Forelimb muscle (tissue), 1 donor: ENCODE measurements around the gene ABHD12B. TPM values are rescaled to one million over a fixed set of nuclear protein-coding genes. Genes with fewer than 3 reads are reported as not detected.
"Not testable (repeated sequence)": the region's sequence is repeated elsewhere in the genome, so short reads cannot be mapped to it uniquely, and the experiment has no call there.

Experiments
- DNase-seq: peaks from one replicate; pipeline ENCODE4 v3.0.0-alpha.2; 2013; ENCODE audit warnings: low read depth
- polyA plus RNA-seq: library from polyadenylated mRNA; unstranded; fragments of 120-200 nt; gene quantifications from one replicate; pipeline ENCODE4 v1.2.1, GENCODE V29; 2013; ENCODE audit not compliant: insufficient read length

Gene ABHD12B
- polyA plus RNA-seq, 1 donor: 1.1 TPM

DNA sequence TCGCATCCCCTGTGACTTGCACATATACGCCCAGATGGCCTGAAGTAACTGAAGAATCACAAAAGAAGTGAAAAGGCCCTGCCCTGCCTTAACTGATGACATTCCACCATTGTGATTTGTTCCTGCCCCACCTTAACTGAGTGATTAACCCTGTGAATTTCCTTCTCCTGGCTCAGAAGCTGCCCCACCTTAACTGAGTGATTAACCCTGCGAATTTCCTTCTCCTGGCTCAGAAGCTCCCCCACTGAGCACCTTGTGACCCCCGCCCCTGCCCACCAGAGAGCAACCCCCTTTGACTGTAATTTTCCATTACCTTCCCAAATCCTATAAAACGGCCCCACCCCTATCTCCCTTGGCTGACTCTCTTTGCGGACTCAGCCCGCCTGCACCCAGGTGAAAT lies 24.6 kb downstream of the ABHD12B start:
- not testable (repeated sequence) for DNase-seq

DNA sequence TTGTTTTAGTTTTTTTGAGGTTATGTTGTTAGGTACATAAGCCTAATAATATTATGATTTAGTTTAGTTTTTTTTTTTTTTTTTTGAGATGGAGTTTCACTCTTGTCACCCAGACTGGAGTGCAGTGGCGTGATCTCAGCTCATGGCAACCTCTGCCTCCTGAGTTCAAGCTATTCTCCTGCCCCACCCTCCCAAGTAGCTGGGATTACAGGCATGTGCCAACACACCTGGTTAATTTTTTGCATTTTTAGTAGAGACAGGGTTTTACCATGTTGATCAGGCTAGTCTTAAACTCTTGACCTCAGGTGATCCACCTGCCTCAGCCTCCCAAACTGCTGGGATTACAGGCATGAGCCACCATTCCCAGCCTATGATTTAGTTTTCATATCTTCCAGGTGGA lies 25.2 kb downstream of the ABHD12B start:
- not testable (repeated sequence) for DNase-seq

DNA sequence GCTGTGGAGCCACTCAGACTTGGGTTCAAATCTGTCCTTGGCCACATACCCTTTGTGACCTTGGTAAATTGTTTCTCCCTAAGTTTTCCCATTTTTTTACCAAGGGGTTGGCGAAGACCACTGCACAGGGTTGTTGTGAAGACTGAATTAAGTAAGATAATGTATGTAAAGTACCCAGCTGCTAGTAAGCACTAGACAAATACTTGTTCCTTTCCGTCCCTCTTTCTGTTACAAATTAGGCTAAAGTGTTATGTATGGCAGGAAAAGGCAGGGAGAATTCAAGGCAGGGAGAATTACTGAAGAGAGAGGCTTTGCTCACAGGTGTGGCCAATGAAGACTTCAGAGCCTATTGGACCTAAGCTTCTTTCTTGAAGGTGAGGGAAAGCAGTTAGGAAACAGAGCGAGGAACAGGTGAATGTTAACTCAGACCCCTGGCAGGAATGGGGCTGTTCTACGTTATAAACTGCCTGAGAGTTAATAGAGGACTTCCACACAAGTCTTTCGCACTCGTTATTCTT lies 25.9 kb downstream of the ABHD12B start:
- DNase-seq: no peak

DNA sequence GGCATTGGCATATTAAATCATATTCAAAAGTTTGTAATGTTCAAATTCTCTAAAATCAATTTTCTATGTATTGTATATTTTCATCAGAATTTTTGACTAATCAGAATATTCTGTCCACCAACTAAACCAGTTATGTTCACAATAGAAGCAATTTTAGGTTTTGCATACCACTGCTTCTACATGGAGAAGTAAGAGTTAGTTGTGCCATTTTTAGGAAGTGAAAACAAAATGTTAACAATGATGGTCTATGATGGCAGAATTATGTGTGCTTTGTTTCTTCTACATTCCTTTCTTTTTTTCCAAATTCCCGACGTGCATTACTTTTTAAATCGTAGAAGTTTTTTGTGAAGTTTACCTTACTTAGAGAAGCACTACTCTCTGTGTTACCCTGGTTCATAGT lies 29.5 kb downstream of the ABHD12B start:
- DNase-seq: no peak

DNA sequence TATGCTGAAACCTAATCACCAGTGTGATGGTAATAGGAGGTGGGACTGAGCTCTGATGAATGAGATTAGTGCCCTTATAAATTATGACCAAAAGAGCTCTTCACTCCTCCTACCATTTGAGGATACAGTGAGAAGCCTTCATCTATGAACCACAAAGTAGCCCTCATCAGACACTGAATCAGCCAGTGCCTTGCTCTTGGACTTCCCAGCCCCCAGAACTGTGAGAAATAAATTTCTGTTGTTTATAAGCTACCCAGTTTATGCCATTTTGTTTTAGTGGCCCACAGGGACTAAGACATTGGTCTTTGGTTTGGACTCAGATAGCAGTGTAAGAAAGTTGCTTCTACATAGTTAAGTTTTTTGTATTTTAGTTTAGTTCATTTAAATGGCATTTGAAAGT lies 32.9 kb downstream of the ABHD12B start:
- DNase-seq: no peak

DNA sequence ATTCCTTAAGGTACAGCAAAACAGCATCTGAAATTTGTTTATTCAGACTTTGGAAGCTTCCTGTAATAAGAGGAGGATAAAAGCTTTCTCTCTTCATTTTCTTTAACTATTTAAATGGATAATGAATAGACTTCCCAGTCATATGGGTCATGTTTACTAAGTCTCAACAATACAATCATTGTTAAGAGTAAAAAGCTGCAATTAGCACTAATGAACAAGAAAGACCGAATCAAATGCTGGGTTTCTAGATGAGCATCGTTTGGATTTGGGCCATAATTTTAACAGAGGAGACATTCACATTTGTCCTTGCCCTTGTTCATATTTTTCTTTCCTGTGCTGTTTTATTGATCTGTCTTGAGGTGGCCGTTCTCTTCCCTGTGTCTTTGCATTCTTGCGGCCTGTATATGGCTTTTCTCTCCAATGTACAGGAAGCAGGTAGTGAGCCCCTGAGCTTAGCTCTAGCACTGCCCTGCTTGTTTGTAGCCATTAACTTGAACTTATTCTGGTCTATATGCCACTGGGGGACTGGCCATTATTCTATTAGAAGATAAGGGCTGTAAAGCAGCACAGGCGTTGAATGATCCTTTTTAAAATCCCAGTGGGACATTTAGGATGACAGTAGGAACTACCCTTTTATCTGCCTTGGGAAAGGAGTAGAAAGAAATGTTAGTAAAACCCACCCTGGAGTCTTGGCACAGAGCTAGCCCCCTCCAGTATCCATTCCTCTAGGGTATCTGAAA lies 34.6 kb downstream of the ABHD12B start:
- no peak for DNase-seq

DNA sequence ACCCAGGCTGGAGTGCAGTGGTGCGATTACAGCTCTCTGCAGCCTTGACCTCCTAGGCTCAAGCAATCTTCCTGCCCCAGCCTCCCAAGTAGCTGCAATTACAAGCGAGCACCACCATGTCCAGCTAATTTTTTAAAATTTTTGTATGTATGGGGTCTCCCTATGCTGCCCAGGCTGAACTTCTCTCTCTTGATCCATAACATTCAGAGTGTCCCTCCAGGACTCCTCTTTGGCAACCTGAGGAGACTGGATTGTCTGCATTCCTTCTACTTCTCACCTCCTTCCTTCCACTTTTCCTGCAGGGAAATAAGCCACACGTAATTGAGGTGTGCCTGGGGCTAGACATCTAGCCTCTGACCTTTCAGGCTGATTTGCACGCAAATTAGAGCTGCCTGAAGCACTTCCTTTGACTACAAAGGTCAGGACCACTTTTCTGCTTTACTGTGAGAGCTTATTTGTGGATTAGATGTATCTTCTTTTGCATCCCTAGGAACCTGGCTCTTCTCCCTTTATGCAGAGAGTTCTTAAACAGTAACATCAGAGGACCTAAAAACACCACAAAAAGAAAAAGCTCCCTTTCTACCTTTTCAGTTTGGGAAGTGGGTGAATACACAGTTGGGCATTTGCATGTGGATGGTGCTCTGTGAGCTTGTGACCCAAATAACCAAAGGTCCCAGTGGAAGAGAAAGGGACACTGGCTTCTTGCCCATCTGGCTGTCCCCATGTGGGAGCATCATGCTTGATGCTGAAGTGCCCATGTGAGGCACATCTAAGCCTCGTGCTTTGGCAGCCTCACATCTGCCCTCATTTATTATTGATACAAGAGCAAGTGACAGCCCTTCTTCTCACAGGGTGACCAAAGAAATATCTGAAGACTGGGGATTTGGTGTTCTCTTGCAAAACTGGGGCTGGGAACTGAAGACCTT lies 38.9 kb downstream of the ABHD12B start:
- no peak for DNase-seq

DNA sequence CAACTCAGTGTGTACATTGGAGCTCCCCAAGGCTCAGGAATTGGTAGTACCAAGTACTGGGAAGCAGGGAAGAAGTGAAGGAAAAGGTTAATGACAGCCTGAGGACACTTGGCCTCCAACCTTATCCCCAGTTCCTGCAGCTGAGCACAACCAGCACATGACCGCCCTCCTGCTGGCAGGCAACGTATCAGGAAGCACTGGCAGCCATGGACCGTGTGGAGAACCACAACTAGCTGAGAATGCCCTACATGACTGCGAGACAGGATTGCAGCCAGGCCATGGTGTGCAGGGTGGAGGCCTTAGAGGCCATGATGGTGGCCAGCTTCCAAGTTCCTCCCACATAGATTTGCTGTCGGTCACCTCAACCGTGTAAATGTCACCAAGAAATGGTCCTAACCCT lies 45.6 kb downstream of the ABHD12B start:
- DNase-seq: no peak

DNA sequence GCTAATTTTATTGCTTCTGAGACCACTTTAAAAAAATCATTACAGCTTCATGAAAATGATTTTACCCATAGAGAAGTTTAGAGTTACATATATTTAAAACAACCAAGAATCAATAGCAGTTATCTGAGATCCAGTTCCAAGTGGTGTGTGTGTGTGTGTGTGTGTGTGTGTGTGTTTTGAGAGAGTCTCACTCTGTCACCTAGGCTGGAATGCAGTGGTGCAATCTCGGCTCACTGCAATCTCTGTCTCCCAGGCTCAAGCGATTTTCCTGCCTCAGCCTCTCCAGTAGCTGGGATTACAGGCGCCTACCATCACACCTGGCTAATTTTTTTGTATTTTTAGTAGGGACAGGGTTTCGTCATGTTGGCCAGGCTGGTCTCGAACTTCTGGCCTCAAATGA lies 47.7 kb downstream of the ABHD12B start:
- not testable (repeated sequence) for DNase-seq

DNA sequence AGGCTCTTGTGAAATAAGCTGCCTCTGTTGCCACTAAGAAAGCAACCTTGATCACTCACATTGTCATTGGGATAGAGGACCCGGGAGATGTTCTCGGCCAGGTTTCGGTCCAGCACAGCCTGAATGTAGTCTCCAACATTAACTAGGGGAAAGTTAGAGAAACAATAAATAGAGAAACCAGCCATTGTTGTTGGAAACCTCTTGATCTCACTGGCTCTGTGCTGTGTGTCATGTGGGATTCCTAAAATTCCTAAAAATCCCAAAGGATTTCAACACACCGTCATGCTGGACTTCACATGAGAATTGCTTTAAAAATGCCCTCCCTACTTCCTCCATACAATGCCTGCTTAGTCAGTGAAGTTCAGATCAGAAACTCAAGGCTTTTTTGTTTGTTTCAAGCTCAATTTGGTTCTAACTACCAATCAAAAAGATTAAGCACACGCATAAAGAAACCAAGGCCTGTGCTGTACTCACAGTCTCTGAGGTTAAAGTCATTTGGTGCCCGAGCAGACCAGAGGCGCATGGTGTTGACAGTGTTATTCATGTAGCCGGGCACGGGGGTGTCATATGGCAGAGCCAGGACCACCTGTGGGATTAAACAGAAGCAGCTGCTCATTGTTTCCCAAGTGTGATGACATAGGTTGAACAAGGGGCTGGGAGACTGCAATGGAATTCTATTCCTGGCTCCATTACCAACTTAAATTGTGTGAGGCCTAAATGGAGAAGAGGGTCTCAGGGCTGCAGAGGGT lies 48.8 kb downstream of the ABHD12B start:
- no peak for DNase-seq

DNA sequence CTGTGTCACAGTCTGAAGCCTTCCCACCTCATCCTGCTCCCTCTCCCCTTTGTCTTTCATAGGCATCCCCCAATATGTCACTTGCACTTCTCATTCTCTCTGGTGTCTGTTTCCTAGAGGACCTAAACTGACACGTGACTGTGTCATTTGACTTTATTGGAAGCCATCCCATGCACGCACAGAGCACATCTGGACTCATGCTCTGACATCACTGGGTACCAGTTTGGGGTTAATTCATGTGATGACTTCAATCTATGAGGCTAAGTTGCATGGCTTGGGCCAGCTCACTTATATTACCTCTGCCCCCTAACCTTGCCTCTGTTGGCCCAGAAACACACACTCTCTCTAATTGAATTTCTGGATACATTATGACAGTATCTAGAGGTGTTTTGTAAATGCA lies 51.0 kb downstream of the ABHD12B start:
- no peak for DNase-seq

DNA sequence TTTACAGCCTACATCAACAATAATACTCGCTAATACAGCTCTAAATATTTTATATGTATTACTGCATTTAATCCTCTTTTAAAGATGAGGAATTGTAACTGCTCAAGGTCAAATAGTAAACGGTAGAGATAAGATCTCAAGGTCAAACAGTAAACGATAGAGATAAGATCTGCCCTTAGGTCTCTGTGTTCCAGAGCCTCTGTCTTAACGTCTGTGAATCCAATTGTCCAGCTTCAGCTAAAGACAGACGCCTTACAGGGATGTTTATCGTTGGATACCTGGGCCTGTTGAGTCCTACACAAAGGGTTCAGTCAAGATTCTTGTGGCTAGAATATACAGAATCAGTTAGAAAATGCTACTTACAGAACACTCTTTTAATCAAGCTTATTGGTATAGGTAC lies 52.4 kb downstream of the ABHD12B start:
- DNase-seq: no peak

DNA sequence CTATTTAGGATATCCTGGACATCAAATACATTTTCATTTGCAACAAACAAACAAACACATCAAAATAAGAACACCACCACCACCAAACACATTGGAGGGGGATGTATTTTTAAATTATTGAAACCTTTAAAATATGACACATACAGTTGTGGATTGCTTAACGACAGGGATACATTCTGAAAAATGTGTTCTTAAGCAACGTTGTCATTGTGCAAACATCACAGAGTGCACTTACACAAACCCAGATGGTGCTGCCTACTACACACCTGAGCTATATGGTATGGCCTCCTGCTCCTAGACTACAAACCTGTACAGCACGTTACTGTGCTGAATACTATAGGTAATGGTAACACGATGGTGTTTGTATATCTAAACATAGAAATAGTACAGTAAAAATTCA lies 53.0 kb downstream of the ABHD12B start:
- no peak for DNase-seq

DNA sequence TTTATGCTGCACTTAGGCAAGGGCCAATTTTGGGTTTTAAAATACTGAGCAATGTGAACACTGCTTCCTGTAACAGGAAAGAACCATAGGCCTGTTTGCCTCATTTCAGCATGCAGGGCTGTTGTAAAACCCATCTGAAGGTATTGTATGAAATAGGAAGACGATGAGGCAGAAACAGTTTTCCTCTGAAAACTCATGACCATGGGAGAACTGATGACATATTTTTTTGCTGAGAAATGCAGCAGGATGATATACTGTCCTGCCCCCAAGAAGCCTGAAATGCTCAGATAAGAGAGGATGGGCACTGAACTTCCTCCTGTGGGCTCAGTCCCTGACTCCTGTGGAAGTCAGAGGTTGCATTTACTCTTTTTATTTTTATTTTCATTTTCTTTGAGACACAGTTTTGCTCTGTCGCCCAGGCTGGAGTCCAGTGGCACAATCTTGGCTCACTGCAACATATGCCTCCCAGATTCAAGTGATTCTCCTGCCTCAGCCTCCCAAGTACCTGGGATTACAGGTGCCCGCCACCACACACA lies 55.1 kb downstream of the ABHD12B start:
- no peak for DNase-seq

DNA sequence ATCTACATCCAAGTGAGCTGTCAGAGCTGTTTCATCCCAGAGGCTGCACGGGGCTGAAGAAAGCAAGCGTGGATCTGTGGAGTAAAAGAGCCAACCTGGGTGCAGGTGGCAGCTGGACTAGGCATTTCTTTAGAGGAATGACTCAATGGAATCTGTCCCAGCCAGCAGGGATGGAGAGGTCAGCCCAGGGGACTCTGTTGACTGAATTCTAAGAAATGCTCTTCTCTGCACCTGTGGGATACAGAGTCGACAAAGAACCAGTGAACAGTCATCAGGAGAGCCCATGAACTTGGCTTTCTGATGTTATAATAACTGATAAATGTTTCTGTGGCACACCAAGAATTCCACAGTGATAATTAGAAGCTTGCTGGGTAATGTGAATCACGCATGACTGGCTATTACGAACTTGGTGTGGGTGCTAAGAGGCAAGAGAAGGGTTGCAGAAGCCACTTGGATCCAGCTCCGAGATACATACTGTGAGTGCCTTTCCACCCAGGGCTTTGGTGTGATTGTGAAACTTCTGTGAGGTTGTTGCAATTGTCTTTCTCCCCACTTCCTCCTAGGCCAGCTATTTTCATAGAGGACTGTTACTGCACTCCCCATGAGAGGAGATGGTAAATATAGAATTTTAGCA lies 56.3 kb downstream of the ABHD12B start:
- no peak for DNase-seq

DNA sequence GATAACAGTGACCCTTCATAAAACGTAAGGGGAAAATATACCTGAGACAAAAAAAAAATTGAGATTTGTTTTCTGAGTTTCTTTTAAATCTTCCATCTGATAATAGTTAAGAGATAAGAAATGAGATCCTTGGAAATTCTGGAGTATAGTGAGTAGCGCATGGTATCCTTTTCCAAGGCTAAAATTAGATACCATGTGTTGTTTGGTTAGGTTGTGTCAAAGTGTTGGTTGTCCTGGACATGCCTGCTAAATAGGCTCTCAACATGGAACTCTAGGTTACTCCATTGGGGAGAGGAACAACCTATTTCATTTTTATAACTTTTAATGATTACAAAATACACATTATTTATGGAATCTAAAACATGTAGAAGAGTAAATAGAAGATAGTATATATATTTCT lies 57.7 kb downstream of the ABHD12B start:
- DNase-seq: no peak

DNA sequence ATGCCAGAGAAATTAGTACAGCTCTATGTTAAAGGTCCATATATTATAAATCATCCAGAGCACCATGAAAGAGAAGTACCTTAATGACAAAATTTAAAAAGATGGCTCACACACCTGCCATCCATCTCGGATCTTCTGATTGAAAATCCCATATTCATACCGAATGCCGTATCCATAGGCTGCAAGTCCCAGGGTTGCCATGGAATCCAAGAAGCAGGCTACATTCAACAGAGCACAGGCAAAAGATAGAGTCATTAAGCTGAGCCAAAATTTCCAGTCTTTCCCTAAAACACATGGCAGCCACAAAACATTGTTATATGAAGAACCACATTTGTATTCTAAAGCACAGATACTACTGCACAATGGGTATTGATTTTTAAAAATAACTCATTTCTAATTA lies 59.7 kb downstream of the ABHD12B start:
- DNase-seq: no peak

DNA sequence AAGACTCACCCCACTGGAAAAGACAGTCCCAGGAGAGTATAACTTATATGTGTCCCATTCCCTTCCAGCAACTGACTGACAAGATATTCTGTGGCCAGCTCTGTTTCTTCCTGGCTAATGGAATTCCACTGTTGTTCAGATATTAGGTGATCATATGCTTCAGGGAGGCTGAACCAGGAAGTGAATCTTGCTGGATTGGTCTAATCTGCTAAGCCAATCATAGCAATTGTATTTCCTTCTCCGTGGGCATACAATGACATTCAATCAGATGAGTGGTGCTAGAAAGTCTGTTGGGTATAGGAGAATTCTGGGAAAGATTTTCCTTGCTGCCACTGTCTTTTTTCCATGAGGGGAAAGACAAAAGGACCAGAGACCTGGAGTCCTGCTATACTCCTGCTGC lies 60.3 kb downstream of the ABHD12B start:
- DNase-seq: no peak

DNA sequence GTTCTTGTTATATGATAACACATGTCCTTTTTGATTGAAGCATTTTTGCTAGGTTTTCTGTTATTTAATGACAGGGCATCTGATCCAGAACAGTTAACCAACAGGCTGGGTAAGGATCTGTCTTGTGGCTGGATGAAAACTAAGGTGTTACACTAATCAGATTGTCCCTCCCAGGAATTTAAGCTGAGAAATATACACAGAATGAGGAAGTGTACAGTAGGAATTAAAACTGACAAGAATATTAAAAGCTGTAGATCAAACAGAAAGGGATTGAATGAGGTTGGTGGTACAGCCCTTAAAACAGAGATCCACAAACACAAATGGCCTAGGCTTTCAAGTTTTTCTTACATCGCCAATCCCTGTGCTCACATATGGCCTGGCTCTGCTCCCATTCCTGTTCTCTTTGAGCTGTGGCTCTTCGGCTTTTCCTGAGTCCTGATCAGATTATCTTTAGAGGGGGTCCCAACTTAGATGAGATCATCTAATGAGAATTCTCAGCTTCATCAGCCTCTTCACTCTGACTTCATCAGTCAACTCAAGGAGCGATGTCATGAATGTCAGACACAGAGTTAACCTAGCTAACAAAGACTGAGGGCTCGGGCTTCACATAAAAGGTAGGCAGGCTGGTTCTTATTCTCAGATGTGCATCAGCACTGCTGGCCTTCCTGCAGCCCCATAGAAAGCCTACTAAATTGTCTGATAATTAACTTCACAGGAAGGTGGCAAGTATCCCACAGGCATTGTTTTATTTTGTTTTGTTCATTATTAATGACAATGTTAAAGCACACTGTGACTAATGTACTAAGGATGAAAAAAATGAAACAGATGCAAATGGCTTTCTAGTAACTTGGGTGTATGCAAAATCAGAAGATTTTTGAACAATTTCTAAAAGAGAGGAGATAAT lies 61.0 kb downstream of the ABHD12B start:
- DNase-seq: no peak
